CD4-positive, alpha-beta T cell treated with Interleukin-4 for 4 hours (primary cell): ENCODE results near the gene CENPT.
"Not testable (repeated sequence)": the region's sequence is repeated elsewhere in the genome, so short reads cannot be mapped to it uniquely, and the experiment has no call there.

Source experiments
- DNase-seq: peaks from one replicate; pipeline ENCODE4 v3.0.0-alpha.2; 2020

CENPT gene

DNA sequence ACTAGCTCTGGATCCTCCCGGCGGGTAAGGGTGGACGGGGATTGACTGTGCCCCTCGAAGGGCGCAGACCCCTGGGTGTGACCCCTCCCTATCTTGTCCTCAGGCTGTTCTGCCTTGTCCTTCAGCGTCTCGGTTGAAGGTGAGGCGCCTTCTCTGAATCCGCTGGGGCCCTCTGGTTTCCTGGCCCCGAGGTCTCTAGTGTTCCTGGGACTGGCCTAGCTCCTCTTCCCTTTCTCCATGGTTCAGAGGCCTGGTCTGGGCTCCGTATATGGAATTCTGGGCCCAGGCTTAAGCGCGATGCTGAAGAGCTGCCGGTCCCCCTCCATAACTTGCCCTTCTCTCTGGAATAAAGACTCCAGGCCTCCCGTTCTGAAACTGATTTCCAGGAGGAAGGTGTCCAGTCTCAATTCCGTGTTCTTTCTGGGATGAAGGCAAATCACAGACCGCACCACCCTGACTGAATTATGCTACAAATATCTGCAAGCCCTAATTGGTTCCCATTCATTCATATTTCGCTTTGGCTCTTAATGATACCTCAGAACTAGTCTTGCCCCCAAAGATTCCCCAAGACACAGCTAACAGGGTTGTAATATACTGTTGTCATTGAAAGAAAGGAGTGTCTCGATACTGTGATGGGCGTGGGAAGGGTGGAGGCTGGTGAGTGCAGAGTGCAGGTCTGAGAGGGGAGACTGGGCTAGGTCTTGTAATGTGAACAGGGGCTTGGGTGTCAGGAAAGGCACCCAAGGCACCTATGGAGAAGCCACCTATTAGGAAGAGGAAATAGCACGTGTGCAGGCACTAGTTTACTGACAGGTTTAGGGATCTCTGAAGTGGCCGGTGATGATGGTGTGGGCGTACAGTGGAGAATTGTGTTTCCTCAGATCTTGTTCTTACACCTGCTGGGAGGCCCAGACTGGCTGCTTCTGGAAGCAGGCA lies 26.2 kb upstream of the CENPT start:
- DNase-seq = no peak

DNA sequence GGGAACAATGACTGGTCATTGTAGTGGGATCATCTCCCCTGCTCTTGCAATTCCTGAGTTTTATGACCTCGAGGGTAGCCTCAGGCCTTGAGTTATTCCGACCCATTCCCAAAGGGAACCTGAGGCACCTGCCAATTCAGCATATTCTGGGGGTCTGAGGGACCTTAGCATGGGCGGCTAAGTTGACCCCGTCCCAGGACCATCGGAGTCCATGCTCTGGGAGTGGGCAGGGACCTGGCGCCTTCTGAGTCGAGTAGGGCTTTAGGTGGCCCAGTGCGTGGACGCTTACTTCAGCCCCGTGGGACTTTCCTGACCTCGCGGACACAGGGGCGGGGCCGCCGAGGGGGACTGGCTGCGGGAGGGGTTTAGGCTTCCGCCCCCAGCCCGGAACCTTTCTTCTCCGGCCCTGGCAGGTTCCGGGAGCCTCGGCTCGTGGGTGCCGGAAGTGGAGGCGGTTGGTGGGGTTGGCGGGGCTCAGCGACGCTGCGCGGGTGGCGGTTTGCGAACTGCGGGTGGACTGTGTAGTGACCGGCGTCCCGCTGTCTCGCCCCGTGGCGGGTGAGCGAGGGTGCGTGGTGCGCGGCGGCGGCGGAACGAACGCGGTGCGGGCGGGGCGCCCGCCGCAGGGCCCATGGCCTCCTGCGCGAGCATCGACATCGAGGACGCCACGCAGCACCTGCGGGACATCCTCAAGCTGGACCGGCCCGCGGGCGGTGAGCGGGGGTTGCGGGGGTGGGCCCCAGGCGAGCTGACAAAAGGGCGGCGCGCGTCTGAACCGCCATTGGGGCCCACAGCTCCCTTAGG lies 25.3 kb upstream of the CENPT start, which contains the start of gene EDC4:
TSS of gene EDC4 (plus strand) at position 422 of the 804 bp plus-strand sequence. CDS start at position 632, 210 bp downstream.
- peak; percentile 87 for DNase-seq

DNA sequence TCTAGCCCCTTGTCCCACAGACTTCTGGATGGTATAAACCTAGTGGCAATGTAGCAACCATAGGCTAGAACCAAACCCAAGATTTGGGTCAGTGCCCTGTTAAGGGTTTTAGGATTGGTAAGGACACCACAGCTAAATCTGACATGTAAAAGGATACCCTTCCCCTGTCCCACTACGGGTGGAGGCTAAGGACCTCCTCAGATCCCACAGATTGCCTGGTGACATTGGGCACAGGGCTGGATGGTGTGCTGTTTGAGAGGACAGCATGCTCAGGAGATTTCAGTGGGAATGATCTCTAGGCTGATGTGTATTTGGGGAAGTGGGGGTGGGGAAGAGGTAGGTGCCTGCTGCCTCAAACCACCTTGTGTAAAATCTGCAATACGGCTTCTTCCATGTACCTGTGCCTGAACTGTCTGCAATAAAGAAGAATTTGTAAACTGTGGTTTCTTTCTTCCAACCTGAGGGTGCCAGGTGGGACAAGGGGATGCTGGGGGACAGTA lies 24.7 kb upstream of the CENPT start:
- DNase-seq = no peak

DNA sequence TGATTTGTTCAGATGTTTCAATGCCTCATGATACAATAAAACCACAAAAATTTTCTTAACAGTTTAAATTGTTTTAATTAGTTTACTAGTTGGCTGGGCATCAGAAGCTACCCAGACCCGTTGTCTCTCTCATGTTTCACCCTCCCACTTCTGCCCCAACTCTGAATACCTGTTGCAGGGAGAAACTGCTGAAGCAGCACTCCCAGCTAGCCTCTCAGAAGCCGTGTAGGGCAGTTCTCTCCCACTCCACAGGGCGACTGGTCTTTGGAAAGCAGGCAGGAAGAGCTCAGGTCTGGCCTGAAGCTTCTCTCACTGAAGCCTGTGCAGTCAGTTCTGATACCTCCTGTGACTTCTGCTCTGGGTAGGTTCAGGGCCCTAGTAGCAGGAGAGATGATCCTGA lies 23.8 kb upstream of the CENPT start:
- DNase-seq = no peak

DNA sequence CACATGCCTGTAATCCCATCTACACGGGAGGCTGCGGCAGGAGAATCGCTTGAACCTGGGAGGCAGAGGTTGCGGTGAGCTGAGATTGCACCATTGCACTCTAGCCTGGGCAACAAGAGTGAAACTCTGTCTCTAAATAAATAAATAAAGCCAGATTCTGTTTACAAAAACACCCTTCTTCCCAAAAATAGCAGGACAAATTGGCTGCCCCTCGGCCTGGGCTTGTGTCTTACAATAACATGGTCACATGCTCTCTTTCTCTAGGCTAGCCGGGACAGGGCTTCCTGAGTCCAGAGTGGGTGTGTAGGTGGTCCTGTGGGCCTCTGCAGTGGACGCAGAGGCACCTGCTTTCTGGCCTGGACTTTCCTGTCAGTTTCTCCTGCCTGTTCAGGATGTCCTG lies 22.2 kb upstream of the CENPT start:
- no peak for DNase-seq

- no peak for DNase-seq
Observed at GRCh38 chr16:67868290-67868689, 20.8 kb upstream of the CENPT start.

- DNase-seq = no peak
Observed at GRCh38 chr16:67865318-67865717, 17.8 kb upstream of the CENPT start.

GRCh38 chr16:67864594-67864993 lies 17.1 kb upstream of the CENPT start:
- DNase-seq = no peak

DNA sequence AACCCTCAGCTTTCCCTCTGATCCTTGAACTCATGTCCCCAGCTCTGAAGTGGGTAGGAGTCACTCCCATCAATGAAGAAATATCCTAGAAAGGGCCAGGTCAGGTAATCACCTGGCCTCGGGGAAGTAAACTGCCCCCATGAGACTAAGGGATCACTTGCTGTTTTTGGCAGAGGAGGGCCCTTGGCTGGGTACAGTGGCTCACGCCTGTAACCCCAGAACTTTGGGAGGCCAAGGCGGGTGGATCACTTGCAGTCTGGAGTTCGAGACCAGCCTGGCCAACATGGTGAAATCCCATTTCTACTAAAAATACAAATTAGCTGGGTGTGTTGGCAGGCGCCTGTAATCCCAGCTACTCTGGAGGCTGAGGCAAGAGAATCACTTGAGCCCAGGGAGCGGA lies 16.6 kb upstream of the CENPT start:
- DNase-seq = not testable (repeated sequence)

GRCh38 chr16:67862623-67863583 lies 15.4 kb upstream of the CENPT start:
- no peak for DNase-seq

DNA sequence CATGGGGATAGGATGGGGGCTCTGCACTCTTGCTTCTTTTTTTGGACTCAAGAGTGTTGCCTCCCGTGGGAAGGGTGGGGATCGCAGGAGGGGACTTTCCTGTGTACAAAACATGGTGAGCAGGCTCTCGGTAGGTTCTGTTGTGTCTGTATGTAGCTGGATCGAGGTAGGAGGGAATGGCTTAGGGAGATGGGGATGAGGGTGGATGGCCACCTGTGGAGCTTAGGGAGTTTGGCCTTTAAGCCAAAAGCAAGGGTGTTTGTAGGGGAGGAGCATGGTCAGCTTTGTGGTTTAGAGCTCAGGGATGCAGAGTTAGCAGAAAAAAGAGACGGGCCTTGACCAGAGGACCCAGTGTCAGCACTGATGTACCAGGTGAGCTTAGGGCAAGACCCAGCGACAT lies 14.4 kb upstream of the CENPT start:
- no peak for DNase-seq

DNA sequence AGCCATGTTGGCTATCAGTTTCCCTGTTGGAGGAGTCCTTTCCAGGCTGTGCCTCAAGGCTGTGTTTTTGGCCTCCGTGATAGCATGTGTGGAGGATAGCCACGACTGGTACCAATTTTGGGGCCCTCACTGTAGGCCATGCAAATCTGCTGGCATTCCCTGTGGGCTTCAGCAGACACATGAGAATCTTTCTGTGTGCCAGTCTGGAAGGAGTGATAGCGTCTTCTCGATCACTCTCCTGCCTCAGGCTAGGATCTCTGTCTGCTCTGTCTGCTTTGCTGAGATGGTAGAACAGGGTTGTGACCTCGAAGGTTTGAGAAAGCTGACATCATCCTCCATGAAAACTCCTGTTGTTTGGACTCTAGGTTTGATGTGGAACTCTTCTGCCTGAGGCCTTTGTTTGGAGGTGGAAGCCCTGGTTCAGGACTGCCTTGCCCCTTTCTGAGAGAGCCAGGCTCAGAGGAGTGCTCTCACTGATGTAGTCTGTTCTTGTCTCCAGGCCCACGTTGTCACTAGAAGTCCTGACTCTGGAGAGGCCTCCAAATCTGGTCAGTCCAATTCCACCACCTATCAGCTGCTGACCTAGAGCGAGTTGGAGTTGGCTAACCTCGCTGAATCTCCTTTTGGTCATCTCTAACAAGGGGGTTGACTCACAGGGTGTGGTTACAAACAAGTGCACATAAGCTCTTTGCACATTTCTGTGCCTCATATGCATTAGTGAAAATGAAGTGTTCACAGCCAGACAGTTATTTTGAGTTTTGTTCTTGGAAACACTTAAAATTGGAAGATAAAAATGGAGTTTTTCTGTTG lies 13.3 kb upstream of the CENPT start:
- no peak for DNase-seq

GRCh38 chr16:67858500-67858899 lies 11.0 kb upstream of the CENPT start:
- peak; percentile 18 for DNase-seq

DNA sequence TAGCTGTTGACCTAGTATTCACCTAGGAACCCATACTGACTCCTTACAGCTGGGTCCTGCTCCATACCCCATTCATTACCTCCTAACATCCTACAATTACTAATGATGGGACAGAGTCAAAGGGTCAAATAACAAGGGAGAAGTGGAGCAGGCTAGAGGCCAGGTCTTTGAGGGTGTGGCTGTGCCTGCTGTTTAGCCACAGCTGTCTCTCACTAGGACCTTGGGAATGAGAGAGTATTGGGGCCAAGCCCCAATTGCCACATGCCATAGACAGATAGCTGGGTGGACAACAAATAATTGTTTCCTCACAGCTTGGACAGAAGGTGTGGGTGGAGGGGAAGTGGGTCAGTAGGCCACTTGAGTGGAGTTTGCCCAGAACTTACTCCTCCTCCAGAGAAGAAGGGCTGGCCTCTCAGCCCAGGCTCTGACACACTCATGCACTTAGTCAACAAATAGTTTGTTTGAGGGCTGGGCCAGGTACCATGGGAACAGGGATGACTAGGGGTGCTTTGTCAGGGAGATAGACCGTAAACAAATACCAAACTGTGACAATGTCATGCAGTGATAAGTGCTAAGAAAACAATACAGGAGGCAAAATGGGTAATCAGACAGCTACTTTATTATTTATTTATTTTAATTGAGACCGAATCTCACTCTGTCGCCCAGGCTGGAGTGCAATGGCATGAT lies 10.2 kb upstream of the CENPT start:
- peak; percentile 87 for DNase-seq

DNA sequence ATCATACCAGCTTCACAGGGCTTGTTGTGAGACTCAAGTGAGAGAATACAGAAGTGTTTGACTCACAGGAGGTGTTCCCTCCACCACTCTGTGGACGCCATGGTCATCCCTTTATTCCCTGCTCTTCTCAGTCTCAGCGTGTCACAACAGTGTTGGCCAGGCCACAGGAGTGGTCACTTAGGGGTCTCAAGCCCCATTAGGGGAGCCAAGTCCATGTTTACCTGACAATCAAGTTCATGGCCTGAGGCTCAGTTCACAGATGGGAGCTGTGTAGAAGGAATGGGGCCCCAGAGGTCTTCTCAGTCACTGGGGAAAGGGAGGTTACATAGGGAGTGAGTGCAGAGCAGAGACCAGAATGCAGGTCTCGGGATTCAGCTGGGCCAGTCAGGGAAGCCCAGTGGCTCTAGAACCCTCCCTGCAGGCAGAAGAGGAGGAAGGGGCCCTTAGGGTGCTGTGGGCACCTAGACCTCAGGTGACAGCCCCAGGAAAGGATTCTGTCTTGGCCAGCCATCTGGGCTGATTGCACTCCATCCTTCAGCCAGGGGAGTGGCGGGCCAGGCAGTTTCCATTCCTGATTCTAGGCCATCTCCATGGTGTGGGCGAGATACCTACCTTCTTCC lies 9.5 kb upstream of the CENPT start:
- no peak for DNase-seq

GRCh38 chr16:67855789-67856188 lies 8.3 kb upstream of the CENPT start:
- DNase-seq = no peak

GRCh38 chr16:67853670-67854069 lies 6.2 kb upstream of the CENPT start:
- DNase-seq = no peak

DNA sequence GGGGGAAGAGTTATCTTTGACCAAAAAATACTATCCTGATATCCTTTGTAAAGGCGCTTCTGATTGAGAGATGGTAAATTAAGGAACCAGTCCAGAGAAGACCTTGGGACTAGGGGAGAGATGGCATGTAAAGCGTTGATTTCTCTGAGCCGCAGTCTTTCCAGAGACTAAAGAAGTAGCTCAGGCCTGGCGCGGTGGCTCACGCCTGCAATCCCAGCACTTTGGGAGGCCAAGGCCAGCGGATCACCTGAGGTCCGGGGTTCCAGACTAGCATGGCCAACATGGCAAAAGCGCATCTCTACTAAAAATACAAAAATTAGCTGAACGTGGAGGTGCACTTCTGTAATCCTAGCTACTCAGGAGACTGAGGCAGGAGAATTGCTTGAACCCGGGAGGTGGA lies 625 bp upstream of the CENPT start:
- no peak for DNase-seq

- DNase-seq = peak; percentile 95
Observed at GRCh38 chr16:67846320-67847063, 1.0 kb downstream of the CENPT start, which contains the start of gene NUTF2. Gene NUTF2, plus strand, starts transcription at chr16:67846933. Its CDS starts 18,198 bp downstream, at chr16:67865131.

GRCh38 chr16:67846063-67846319 lies 1.5 kb downstream of the CENPT start:
- DNase-seq = no peak
